K562 (cell line): ENCODE data around the gene SYK. TPM values are rescaled to one million over a fixed set of nuclear protein-coding genes. Genes with fewer than 3 reads are reported as not detected.

Experiments
- ATAC-seq: fragments of 200-7000 bp; cut with Tn5 transposase; 3 replicates; pipeline ENCODE4 v1.9.1; 2020; ENCODE audit warnings: moderate library complexity
- BruUV-seq: library from RNA; stranded (reverse); fragments of 400-500 nt; replicated peaks from 2 replicates; lab custom pipeline; 2021; lab: Mats Ljungman, UMichigan
- CTCF ChIA-PET: fragments of 300-600 bp; formaldehyde crosslinking; extraction: SDS; loops from one replicate; lab custom pipeline; 2021; ENCODE audit warnings: low intra/inter-chr PET ratio; lab: Yijun Ruan, JAX
- POLR2A ChIA-PET: fragments of 300-600, 350-650 bp; sonication (Branson Sonifier 250); formaldehyde crosslinking; extraction: SDS; loops from one replicate; lab custom pipeline; 2021; ENCODE audit warnings: antibody characterized with exemption, inconsistent platforms; lab: Yijun Ruan, JAX
- DNase-seq, 4 experiments: peaks; one replicate each; pipeline versions ENCODE4 v3.0.0 to v3.0.0-alpha.2; 2011 to 2018; ENCODE audit warnings: low spot score in 3 of 4, mixed read lengths in 3 of 4; ENCODE audit errors: extremely low read depth in 1 of 4
- FAIRE-seq: peaks from 2 replicates; lab custom pipeline; 2011; peaks lifted over from hg19 to GRCh38; lab: Jason Lieb, UNC
- H2AFZ ChIP-seq: 2 replicates; pipeline ENCODE4 v1.6.0; 2011; ENCODE audit warnings: low read depth, low read length, control low read depth, inconsistent platforms
- H3K27ac ChIP-seq: fragments of 200-600 bp; 3 replicates; pipeline ENCODE4 v1.8.0; 2011; ENCODE audit warnings: low read depth, mild to moderate bottlenecking, control low read depth, inconsistent platforms, low read length, moderate library complexity, mixed read lengths; ENCODE audit errors: extremely low read depth
- H3K27me3 ChIP-seq, 2 experiments: fragments of 300-600 bp in 1 of 2; 2 replicates in 1 of 2; 3 replicates in 1 of 2; pipeline versions ENCODE4 v1.6.0 to v1.8.0; 2011; ENCODE audit warnings: inconsistent platforms in 2 of 2, low read length in 2 of 2, mild to moderate bottlenecking in 1 of 2, mixed read lengths in 1 of 2, moderate library complexity in 1 of 2; ENCODE audit not compliant: control insufficient read depth in 2 of 2, insufficient read depth in 2 of 2
- H3K36me3 ChIP-seq: fragments of 300-600 bp; 3 replicates; pipeline ENCODE4 v1.8.0; 2011; ENCODE audit warnings: mild to moderate bottlenecking, low read length, inconsistent platforms; ENCODE audit not compliant: control insufficient read depth, insufficient read depth
- H3K4me1 ChIP-seq, 2 experiments: fragments of 200-600 bp in 1 of 2; replicated peaks in 1 of 2; 2 replicates in 1 of 2; 3 replicates in 1 of 2; pipeline versions ENCODE4 v1.5.1 to v1.8.0; 2011; ENCODE audit warnings: inconsistent platforms in 2 of 2, low read length in 2 of 2, mild to moderate bottlenecking in 1 of 2, mixed read lengths in 1 of 2, moderate library complexity in 1 of 2; ENCODE audit not compliant: control insufficient read depth in 2 of 2, insufficient read depth in 2 of 2
- H3K4me2 ChIP-seq: 2 replicates; pipeline ENCODE4 v1.6.1; 2011; ENCODE audit warnings: low read length, control low read depth, inconsistent platforms, mixed read lengths; ENCODE audit not compliant: insufficient read depth
- H3K4me3 ChIP-seq: fragments of 200-600 bp; sonication (generic), shearing (Covaris generic); 2 replicates; pipeline ENCODE4 v1.5.1; 2016; ENCODE audit warnings: control low read depth, inconsistent platforms
- H3K79me2 ChIP-seq: fragments of 200-600 bp; 3 replicates; pipeline ENCODE4 v1.8.0; 2011; ENCODE audit warnings: low read length, inconsistent platforms; ENCODE audit not compliant: control insufficient read depth, insufficient read depth
- H3K9ac ChIP-seq, 2 experiments: 2 replicates each; pipeline versions ENCODE4 v1.6.0 to v1.6.1; 2011; ENCODE audit warnings: low read depth in 2 of 2, low read length in 2 of 2, control low read depth in 1 of 2, inconsistent platforms in 1 of 2, mild to moderate bottlenecking in 1 of 2, mixed read lengths in 1 of 2; ENCODE audit not compliant: insufficient read depth in 1 of 2
- H3K9me1 ChIP-seq: one replicate; pipeline ENCODE4 v1.6.0; 2011; ENCODE audit warnings: inconsistent platforms, mild to moderate bottlenecking, low read length, moderate library complexity; ENCODE audit not compliant: control insufficient read depth, insufficient read depth
- H3K9me3 ChIP-seq: replicated peaks from 2 replicates; pipeline ENCODE4 v1.5.1; 2011; ENCODE audit warnings: low read depth, low read length, inconsistent platforms; ENCODE audit not compliant: control insufficient read depth, insufficient read depth
- H4K20me1 ChIP-seq: replicated peaks from 2 replicates; pipeline ENCODE4 v1.6.1; 2011; ENCODE audit warnings: low read length, inconsistent platforms, mixed read lengths; ENCODE audit not compliant: control insufficient read depth, insufficient read depth
- CBFB ChIP-seq: sonication (generic); formaldehyde crosslinking; IDR thresholded peaks from 2 replicates; pipeline ENCODE4 v1.4.0; 2020; ENCODE audit warnings: mild to moderate bottlenecking, missing genetic modification reagents
- FOXP1 ChIP-seq: sonication (generic); formaldehyde crosslinking; IDR thresholded peaks from 2 replicates; pipeline ENCODE4 v1.8.0; 2022; ENCODE audit warnings: mild to moderate bottlenecking, missing genetic modification reagents
- OTX1 ChIP-seq: fragments of 450-650 bp; formaldehyde crosslinking; IDR thresholded peaks from 2 replicates; pipeline ENCODE4 v1.4.0; 2022; ENCODE audit warnings: mild to moderate bottlenecking
- SNRNP70 ChIP-seq: fragments of 200-400 bp; formaldehyde crosslinking; optimal IDR thresholded peaks from 2 replicates; pipeline ENCODE3; 2017; ENCODE audit warnings: low read depth, low read length
- TAF1 ChIP-seq: IDR thresholded peaks from 2 replicates; pipeline ENCODE4 v1.6.1; 2011; ENCODE audit warnings: mild to moderate bottlenecking, low read length, moderate library complexity; ENCODE audit not compliant: insufficient read depth, control insufficient read depth, severe bottlenecking; ENCODE audit errors: extremely low read depth
- ZBTB34 ChIP-seq: fragments of 250-450 bp; sonication (Bioruptor Pico); IDR thresholded peaks from 2 replicates; pipeline ENCODE4 v1.8.0; 2021; ENCODE audit warnings: mild to moderate bottlenecking, moderate library complexity
- ZNF124 ChIP-seq: sonication (generic); formaldehyde crosslinking; IDR thresholded peaks from 2 replicates; pipeline ENCODE4 v1.8.1; 2022; ENCODE audit warnings: missing genetic modification reagents
- in situ Hi-C: fragments of 300-500 bp; cut with MboI; formaldehyde crosslinking; loops from 4 replicates; pipeline ENCODE4 v1.15.0; 2018; ENCODE audit warnings: inconsistent platforms, mixed read lengths
- intact Hi-C: fragments of 100-400 bp; cut with micrococcal nuclease; formaldehyde crosslinking; loops from 2 replicates; pipeline ENCODE4 v1.14.2; 2022
- polyA plus RNA-seq, 8 experiments: library from polyadenylated mRNA; depleted of rRNA in 4 of 8; stranded (reverse) in 5 of 8; unstranded in 3 of 8; fragments of >200 nt; fragmentation: Nextera tagmentation in 2 of 8; fragmentation: Illumina TruSeq in 1 of 8; extraction: Ambion mirVana in 2 of 8; extraction: Trizol in 1 of 8; gene quantifications; 2 replicates each; pipeline versions ENCODE4 v1.2.1 to v1.2.3, GENCODE V29; 2011 to 2014; ENCODE audit warnings: inconsistent platforms in 1 of 8, missing spikeins in 1 of 8
- total RNA-seq, 7 experiments: library from RNA; depleted of rRNA in 6 of 7; stranded (reverse); fragments of >200 nt in 6 of 7; fragmentation: Illumina TruSeq in 2 of 7; extraction: Trizol in 2 of 7; gene quantifications; 2 replicates each; pipeline versions ENCODE4 v1.2.1 to v1.2.3, GENCODE V29; 2011 to 2021; ENCODE audit warnings: low replicate concordance in 1 of 7

SYK gene
- total and polyA plus RNA-seq, 9 of the 15 experiments (the other 6 are each of a cell fraction or from before 2014, with no cell fraction given): 3.9 to 32.7 (median 16.7) TPM

- DNase-seq (no peak), FAIRE-seq (no peak), ATAC-seq (no peak)
- Histone ChIP-seq H3K9ac (no peak overlapping the region), H3K9me1 (no peaks in the 10 kb centered on the region), H3K36me3 (no peaks in the 10 kb centered on the region), H3K27ac (no peak overlapping the region), H3K4me3 (no peak overlapping the region), H3K9me3 (no peaks in the 10 kb centered on the region), H3K27me3 (no peaks in the 10 kb centered on the region), H3K4me1 (no peaks in the 10 kb centered on the region), H4K20me1 (no peaks in the 10 kb centered on the region), H2AFZ (no peak overlapping the region), H3K4me2 (no peak overlapping the region), H3K79me2 (no peaks in the 10 kb centered on the region)
- in situ Hi-C loops (loop anchor here (10.0 to 25.0 kb wide), 2 partner anchors 629 to 1288 kb away; no protein-coding TSS in a partner anchor), intact Hi-C loops (no loop called here)
- no TSS peak for BruUV-seq
- ChIA-PET CTCF (no interaction called here), POLR2A (no interaction called here)
- no peak for TF ChIP-seq FOXP1
- no peak for TF ChIP-seq TAF1
- TF ChIP-seq ZBTB34: no peak
- no peak for TF ChIP-seq SNRNP70
- TF ChIP-seq ZNF124 (CRISPR knock-in tag): no peak
- TF ChIP-seq CBFB (CRISPR knock-in tag): no peak
- TF ChIP-seq OTX1 (CRISPR knock-in tag): no peak
Measured at GRCh38 chr9:90766731-90767130, 34.9 kb upstream of the SYK start.
